HepG2 (cell line): Measurements from ENCODE around the gene SIRPB2. TPM values are rescaled to one million over a fixed set of nuclear protein-coding genes. Genes with fewer than 3 reads are reported as not detected.

ENCODE experiments used
- GPN1 ChIP-seq: sonication (generic); formaldehyde crosslinking; IDR thresholded peaks from 2 replicates; pipeline ENCODE4 v1.5.1; 2020; ENCODE audit warnings: missing genetic modification reagents, borderline replicate concordance
- REXO4 ChIP-seq: sonication (generic); formaldehyde crosslinking; IDR thresholded peaks from 2 replicates; pipeline ENCODE4 v1.8.0; 2022; ENCODE audit warnings: missing genetic modification reagents, mild to moderate bottlenecking, borderline replicate concordance
- ZMYM3 ChIP-seq: sonication (generic); formaldehyde crosslinking; IDR thresholded peaks from 2 replicates; pipeline ENCODE4 v1.5.1; 2020; ENCODE audit warnings: mild to moderate bottlenecking, missing genetic modification reagents
- ZNF331 ChIP-seq: sonication (generic); formaldehyde crosslinking; IDR thresholded peaks from 2 replicates; pipeline ENCODE4 v1.4.0; 2020; ENCODE audit warnings: missing genetic modification reagents
- ZNF446 ChIP-seq: sonication (generic); formaldehyde crosslinking; IDR thresholded peaks from 2 replicates; pipeline ENCODE4 v1.5.0; 2020; ENCODE audit warnings: mild to moderate bottlenecking, missing genetic modification reagents
- ZNF558 ChIP-seq: sonication (generic); formaldehyde crosslinking; IDR thresholded peaks from 2 replicates; pipeline ENCODE4 v1.9.0; 2022; ENCODE audit warnings: mild to moderate bottlenecking, missing genetic modification reagents, borderline replicate concordance
- ZSCAN20 ChIP-seq: sonication (generic); formaldehyde crosslinking; IDR thresholded peaks from 2 replicates; pipeline ENCODE4 v1.4.0; 2020; ENCODE audit warnings: missing genetic modification reagents, mild to moderate bottlenecking, borderline replicate concordance
- polyA plus RNA-seq, 8 experiments: library from polyadenylated mRNA; depleted of rRNA in 3 of 8; stranded (reverse) in 7 of 8; unstranded in 1 of 8; fragments of >200 nt; fragmentation: Illumina TruSeq in 4 of 8; extraction: Trizol in 4 of 8; gene quantifications; 2 replicates each; pipeline versions ENCODE4 v1.2.1 to v1.2.3, GENCODE V29; 2011 to 2016; ENCODE audit warnings: low read depth in 4 of 8, missing spikeins in 1 of 8, mixed read lengths in 1 of 8; ENCODE audit not compliant: insufficient read depth in 1 of 8
- total RNA-seq, 5 experiments: library from RNA; depleted of rRNA; stranded (reverse); fragments of >200 nt; fragmentation: Illumina TruSeq; extraction: Trizol; gene quantifications; 2 replicates each; pipeline ENCODE4 v1.2.3, GENCODE V29; 2016; ENCODE audit warnings: low read depth in 1 of 5
- TF ChIP-seq, protein P1 (sequence below): IDR thresholded peaks from 2 replicates; pipeline ENCODE4 v1.6.1; 2012; ENCODE audit warnings: low read length, improper control_type of control experiment
- TF ChIP-seq, protein P2 (sequence below): sonication (generic); formaldehyde crosslinking; IDR thresholded peaks from 2 replicates; pipeline ENCODE4 v1.4.0; 2020; ENCODE audit warnings: missing genetic modification reagents, borderline replicate concordance
- TF ChIP-seq, protein P3 (sequence below): sonication (generic); formaldehyde crosslinking; IDR thresholded peaks from 2 replicates; pipeline ENCODE4 v1.5.1; 2020; ENCODE audit warnings: mild to moderate bottlenecking, moderate library complexity, missing genetic modification reagents

Gene SIRPB2
- total and polyA plus RNA-seq, 2 of the 13 experiments (the other 11 are each of a cell fraction or from before 2014, with no cell fraction given) = not detected

DNA sequence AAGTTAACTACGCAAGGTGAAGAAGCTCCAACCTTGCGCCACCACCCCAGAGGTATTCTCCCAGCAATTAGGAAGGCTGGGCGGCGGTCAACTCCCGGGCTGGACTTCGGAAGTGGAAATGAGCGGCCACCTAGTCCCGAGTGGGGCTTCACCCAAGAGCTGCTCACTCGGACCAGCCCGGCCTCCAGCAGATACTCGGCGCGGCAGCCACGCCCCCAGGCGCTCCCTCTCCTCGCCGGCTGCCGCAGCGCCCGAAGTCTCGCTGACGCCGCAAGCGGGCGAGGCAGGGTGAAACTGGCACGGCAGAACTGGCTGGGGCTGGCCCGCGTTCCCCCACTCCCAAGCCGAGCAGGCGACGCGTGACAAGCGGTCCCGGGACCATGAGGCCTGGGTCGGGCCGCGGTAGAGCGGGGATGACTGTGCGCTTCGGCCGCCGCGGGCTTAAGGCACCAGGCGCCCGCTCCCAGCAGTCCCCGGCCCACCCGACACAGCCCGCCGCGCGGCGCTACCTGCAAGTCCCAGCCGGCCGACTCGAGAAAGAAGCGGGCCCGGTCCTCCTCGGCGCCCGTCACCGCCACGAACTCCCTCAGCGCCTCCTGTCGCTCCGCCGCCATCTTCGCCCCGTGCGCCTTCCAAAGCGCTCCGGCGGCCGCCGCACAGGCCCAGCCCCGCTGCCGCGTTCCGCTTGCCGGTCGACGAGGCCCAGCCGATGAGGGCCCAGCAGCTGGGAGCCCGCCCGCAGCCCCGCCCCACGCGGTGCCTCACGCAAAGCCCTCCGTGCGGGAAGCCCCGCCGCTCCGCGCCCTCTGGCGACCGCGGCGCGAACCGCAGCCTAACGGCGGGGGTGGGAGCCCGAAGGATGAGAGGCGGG lies 24.8 kb downstream of the SIRPB2 start, which contains the start of gene NSFL1C (continued):
- TF ChIP-seq REXO4 (CRISPR knock-in tag) (peak; percentile 95), ZNF446 (CRISPR knock-in tag) (peak; percentile 90), ZNF558 (CRISPR knock-in tag) (no peak; the same call in 1 of the 2 replicates), ZMYM3 (CRISPR knock-in tag) (peak; percentile 59; the same call in 1 of the 2 replicates), GPN1 (CRISPR knock-in tag) (no peak; the same call in 1 of the 2 replicates), ZSCAN20 (CRISPR knock-in tag) (peak; percentile 43; the same call in 1 of the 2 replicates), ZNF331 (CRISPR knock-in tag) (peak; percentile 95)
- TF ChIP-seq, protein P1, sequence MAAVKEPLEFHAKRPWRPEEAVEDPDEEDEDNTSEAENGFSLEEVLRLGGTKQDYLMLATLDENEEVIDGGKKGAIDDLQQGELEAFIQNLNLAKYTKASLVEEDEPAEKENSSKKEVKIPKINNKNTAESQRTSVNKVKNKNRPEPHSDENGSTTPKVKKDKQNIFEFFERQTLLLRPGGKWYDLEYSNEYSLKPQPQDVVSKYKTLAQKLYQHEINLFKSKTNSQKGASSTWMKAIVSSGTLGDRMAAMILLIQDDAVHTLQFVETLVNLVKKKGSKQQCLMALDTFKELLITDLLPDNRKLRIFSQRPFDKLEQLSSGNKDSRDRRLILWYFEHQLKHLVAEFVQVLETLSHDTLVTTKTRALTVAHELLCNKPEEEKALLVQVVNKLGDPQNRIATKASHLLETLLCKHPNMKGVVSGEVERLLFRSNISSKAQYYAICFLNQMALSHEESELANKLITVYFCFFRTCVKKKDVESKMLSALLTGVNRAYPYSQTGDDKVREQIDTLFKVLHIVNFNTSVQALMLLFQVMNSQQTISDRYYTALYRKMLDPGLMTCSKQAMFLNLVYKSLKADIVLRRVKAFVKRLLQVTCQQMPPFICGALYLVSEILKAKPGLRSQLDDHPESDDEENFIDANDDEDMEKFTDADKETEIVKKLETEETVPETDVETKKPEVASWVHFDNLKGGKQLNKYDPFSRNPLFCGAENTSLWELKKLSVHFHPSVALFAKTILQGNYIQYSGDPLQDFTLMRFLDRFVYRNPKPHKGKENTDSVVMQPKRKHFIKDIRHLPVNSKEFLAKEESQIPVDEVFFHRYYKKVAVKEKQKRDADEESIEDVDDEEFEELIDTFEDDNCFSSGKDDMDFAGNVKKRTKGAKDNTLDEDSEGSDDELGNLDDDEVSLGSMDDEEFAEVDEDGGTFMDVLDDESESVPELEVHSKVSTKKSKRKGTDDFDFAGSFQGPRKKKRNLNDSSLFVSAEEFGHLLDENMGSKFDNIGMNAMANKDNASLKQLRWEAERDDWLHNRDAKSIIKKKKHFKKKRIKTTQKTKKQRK = no peak
- TF ChIP-seq, protein P2, sequence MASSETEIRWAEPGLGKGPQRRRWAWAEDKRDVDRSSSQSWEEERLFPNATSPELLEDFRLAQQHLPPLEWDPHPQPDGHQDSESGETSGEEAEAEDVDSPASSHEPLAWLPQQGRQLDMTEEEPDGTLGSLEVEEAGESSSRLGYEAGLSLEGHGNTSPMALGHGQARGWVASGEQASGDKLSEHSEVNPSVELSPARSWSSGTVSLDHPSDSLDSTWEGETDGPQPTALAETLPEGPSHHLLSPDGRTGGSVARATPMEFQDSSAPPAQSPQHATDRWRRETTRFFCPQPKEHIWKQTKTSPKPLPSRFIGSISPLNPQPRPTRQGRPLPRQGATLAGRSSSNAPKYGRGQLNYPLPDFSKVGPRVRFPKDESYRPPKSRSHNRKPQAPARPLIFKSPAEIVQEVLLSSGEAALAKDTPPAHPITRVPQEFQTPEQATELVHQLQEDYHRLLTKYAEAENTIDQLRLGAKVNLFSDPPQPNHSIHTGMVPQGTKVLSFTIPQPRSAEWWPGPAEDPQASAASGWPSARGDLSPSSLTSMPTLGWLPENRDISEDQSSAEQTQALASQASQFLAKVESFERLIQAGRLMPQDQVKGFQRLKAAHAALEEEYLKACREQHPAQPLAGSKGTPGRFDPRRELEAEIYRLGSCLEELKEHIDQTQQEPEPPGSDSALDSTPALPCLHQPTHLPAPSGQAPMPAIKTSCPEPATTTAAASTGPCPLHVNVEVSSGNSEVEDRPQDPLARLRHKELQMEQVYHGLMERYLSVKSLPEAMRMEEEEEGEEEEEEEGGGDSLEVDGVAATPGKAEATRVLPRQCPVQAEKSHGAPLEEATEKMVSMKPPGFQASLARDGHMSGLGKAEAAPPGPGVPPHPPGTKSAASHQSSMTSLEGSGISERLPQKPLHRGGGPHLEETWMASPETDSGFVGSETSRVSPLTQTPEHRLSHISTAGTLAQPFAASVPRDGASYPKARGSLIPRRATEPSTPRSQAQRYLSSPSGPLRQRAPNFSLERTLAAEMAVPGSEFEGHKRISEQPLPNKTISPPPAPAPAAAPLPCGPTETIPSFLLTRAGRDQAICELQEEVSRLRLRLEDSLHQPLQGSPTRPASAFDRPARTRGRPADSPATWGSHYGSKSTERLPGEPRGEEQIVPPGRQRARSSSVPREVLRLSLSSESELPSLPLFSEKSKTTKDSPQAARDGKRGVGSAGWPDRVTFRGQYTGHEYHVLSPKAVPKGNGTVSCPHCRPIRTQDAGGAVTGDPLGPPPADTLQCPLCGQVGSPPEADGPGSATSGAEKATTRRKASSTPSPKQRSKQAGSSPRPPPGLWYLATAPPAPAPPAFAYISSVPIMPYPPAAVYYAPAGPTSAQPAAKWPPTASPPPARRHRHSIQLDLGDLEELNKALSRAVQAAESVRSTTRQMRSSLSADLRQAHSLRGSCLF = peak; percentile 90
- TF ChIP-seq, protein P3, sequence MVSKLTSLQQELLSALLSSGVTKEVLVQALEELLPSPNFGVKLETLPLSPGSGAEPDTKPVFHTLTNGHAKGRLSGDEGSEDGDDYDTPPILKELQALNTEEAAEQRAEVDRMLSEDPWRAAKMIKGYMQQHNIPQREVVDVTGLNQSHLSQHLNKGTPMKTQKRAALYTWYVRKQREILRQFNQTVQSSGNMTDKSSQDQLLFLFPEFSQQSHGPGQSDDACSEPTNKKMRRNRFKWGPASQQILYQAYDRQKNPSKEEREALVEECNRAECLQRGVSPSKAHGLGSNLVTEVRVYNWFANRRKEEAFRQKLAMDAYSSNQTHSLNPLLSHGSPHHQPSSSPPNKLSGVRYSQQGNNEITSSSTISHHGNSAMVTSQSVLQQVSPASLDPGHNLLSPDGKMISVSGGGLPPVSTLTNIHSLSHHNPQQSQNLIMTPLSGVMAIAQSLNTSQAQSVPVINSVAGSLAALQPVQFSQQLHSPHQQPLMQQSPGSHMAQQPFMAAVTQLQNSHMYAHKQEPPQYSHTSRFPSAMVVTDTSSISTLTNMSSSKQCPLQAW (CRISPR knock-in tag) = peak; percentile 75
